Measurements from ENCODE around the gene TMEM91. TPM values are rescaled to one million over a fixed set of nuclear protein-coding genes. Genes with fewer than 3 reads are reported as not detected.

The TMEM91 gene
- total and polyA plus RNA-seq, 2 of the 8 experiments (the other 6 are each of a cell fraction or from before 2014, with no cell fraction given) = 5.3 to 7.4 TPM

DNA sequence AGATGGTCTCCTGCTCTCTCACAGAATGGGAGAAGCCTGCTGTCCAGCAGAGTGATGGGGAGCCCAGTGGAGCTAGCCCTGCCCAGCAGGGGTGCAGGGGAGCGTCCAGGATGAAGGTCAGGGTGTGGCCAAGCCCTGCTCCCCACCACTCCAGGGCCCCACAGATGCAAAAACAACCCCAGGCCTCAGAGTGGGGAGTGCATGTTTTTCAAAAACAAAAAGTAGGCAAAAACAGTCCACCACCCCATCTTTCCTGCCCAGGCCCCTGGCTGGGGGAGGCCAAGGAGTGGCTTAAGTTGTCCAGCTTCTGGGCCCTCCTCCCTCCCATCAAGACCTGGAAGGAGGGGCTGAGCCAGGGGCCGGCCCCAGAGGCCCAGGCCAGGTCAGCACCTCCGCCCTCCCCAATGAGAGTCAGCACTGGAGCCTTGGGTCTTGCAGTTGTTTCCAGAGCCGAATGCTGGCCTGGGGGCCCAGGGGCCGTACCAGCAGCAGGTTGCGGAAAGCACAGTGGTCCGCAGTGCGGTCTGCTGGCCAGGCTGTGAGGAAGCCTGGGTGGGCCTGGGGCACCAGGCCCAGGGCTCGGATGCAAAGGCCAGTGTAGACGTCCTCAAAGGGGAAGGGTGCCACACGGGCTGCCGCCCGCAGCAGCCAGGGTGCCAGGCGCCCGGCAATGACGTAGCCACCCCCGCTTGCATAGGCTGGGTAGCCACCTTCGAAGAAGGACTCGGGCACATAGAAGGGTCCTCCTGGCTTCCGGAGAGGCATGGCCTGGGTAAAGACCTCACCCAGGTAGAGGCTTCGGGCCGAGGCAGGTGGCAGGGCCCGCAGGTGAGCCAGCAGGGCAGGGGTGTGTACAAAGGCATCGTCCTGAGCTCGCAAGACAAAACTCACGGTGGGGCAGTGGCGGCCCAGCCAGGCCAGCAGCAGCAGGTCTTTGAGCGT lies 49.1 kb downstream of the TMEM91 start (continued):
- TF ChIP-seq, protein P1, sequence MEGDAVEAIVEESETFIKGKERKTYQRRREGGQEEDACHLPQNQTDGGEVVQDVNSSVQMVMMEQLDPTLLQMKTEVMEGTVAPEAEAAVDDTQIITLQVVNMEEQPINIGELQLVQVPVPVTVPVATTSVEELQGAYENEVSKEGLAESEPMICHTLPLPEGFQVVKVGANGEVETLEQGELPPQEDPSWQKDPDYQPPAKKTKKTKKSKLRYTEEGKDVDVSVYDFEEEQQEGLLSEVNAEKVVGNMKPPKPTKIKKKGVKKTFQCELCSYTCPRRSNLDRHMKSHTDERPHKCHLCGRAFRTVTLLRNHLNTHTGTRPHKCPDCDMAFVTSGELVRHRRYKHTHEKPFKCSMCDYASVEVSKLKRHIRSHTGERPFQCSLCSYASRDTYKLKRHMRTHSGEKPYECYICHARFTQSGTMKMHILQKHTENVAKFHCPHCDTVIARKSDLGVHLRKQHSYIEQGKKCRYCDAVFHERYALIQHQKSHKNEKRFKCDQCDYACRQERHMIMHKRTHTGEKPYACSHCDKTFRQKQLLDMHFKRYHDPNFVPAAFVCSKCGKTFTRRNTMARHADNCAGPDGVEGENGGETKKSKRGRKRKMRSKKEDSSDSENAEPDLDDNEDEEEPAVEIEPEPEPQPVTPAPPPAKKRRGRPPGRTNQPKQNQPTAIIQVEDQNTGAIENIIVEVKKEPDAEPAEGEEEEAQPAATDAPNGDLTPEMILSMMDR (IDR thresholded peaks at IDR 0.05; ENCODE audit: control extremely low read depth in 1 of 3, insufficient read depth in 1 of 3, low read depth in 1 of 3, low read length in 3 of 3) = no peak
- TF ChIP-seq NRF1 (IDR thresholded peaks at IDR 0.05; ENCODE audit: low read depth, low read length) = no peak
- TF ChIP-seq KDM1A (IDR thresholded peaks at IDR 0.05; ENCODE audit: borderline replicate concordance, low read length) = no peak

Measured in H1 (cell line).